HG03159 (cell line): ENCODE results near the gene PIK3AP1.
"Not testable (repeated sequence)": the region's sequence is repeated elsewhere in the genome, so short reads cannot be mapped to it uniquely, and the experiment has no call there.

ENCODE experiments used
- ATAC-seq: cut with Tn5 transposase; IDR thresholded peaks from one replicate; pipeline ENCODE4 v1.9.1; 2021; ENCODE audit warnings: mild to moderate bottlenecking, moderate library complexity; ENCODE audit not compliant: unreplicated experiment

PIK3AP1 gene

GRCh38 chr10:96720422-96721206, at the start of gene PIK3AP1:
Gene PIK3AP1, minus strand, starts transcription at chr10:96720514. Its CDS starts 120 bp downstream, at chr10:96720394.
- ATAC-seq, result peak; percentile 48

GRCh38 chr10:96768136-96768535, 47.8 kb upstream of the PIK3AP1 start:
- no peak for ATAC-seq

GRCh38 chr10:96767611-96768010, 47.3 kb upstream of the PIK3AP1 start:
- ATAC-seq, result no peak

GRCh38 chr10:96765406-96766240, 45.3 kb upstream of the PIK3AP1 start:
- ATAC-seq, result no peak

- no peak for ATAC-seq
Observed at GRCh38 chr10:96764425-96765060, 44.2 kb upstream of the PIK3AP1 start.

GRCh38 chr10:96758423-96758822, 38.1 kb upstream of the PIK3AP1 start:
- ATAC-seq, result peak; percentile 78

GRCh38 chr10:96756111-96756903, 36.0 kb upstream of the PIK3AP1 start:
- ATAC-seq, result no peak

- no peak for ATAC-seq
Observed at GRCh38 chr10:96753956-96754355, 33.6 kb upstream of the PIK3AP1 start.

- ATAC-seq, result no peak
Observed at GRCh38 chr10:96752375-96752774, 32.1 kb upstream of the PIK3AP1 start.

GRCh38 chr10:96750316-96750715, 30.0 kb upstream of the PIK3AP1 start:
- not testable (repeated sequence) for ATAC-seq

- peak; percentile 92 for ATAC-seq
Observed at GRCh38 chr10:96747734-96748550, 27.6 kb upstream of the PIK3AP1 start.

- ATAC-seq, result no peak
Observed at GRCh38 chr10:96746503-96746902, 26.2 kb upstream of the PIK3AP1 start.

- ATAC-seq, result no peak
Observed at GRCh38 chr10:96745950-96746349, 25.6 kb upstream of the PIK3AP1 start.

- ATAC-seq, result no peak
Observed at GRCh38 chr10:96743988-96744585, 23.8 kb upstream of the PIK3AP1 start.

GRCh38 chr10:96741557-96741956, 21.2 kb upstream of the PIK3AP1 start:
- ATAC-seq, result not testable (repeated sequence)

- no peak for ATAC-seq
Observed at GRCh38 chr10:96740579-96741281, 20.4 kb upstream of the PIK3AP1 start.

- ATAC-seq, result no peak
Observed at GRCh38 chr10:96740141-96740540, 19.8 kb upstream of the PIK3AP1 start.

GRCh38 chr10:96737307-96737902, 17.1 kb upstream of the PIK3AP1 start:
- not testable (repeated sequence) for ATAC-seq
